HepG2 (cell line): ENCODE data around the gene MRPL30. TPM values are rescaled to one million over a fixed set of nuclear protein-coding genes. Genes with fewer than 3 reads are reported as not detected.

Experiments used
- HOXD1 ChIP-seq: sonication (generic); formaldehyde crosslinking; IDR thresholded peaks from 2 replicates; pipeline ENCODE4 v1.5.0; 2020; ENCODE audit warnings: missing genetic modification reagents
- LCORL ChIP-seq, 2 experiments: fragments of 450-650 bp in 1 of 2; sonication (generic) in 1 of 2; formaldehyde crosslinking in 1 of 2; IDR thresholded peaks; 2 replicates each; pipeline versions ENCODE4 v1.5.0 to v1.6.1; 2017 to 2020; ENCODE audit warnings: antibody characterized with exemption in 1 of 2, missing genetic modification reagents in 1 of 2
- MAZ ChIP-seq, 2 experiments: sonication (generic) in 1 of 2; formaldehyde crosslinking in 1 of 2; IDR thresholded peaks; 2 replicates each; pipeline versions ENCODE4 v1.5.0 to v1.6.1; 2012 to 2020; ENCODE audit warnings: low read depth in 2 of 2, mild to moderate bottlenecking in 2 of 2, borderline replicate concordance in 1 of 2, improper control_type of control experiment in 1 of 2, low read length in 1 of 2, missing genetic modification reagents in 1 of 2, moderate library complexity in 1 of 2
- SMARCC2 ChIP-seq: fragments of 450-650 bp; IDR thresholded peaks from 2 replicates; pipeline ENCODE4 v1.6.1; 2017; ENCODE audit warnings: antibody characterized with exemption, mild to moderate bottlenecking
- ZNF274 ChIP-seq: sonication (generic); formaldehyde crosslinking; IDR thresholded peaks from 2 replicates; pipeline ENCODE4 v1.5.1; 2020; ENCODE audit warnings: mild to moderate bottlenecking, missing genetic modification reagents
- ZNF354B ChIP-seq: sonication (generic); formaldehyde crosslinking; IDR thresholded peaks from 2 replicates; pipeline ENCODE4 v1.8.0; 2022; ENCODE audit warnings: mild to moderate bottlenecking, missing genetic modification reagents
- ZNF775 ChIP-seq: sonication (generic); formaldehyde crosslinking; IDR thresholded peaks from 2 replicates; pipeline ENCODE4 v1.4.0; 2020; ENCODE audit warnings: missing genetic modification reagents, mild to moderate bottlenecking, moderate library complexity, borderline replicate concordance
- polyA plus RNA-seq, 8 experiments: library from polyadenylated mRNA; depleted of rRNA in 3 of 8; stranded (reverse) in 7 of 8; unstranded in 1 of 8; fragments of >200 nt; fragmentation: Illumina TruSeq in 4 of 8; extraction: Trizol in 4 of 8; gene quantifications; 2 replicates each; pipeline versions ENCODE4 v1.2.1 to v1.2.3, GENCODE V29; 2011 to 2016; ENCODE audit warnings: low read depth in 4 of 8, missing spikeins in 1 of 8, mixed read lengths in 1 of 8; ENCODE audit not compliant: insufficient read depth in 1 of 8
- total RNA-seq, 5 experiments: library from RNA; depleted of rRNA; stranded (reverse); fragments of >200 nt; fragmentation: Illumina TruSeq; extraction: Trizol; gene quantifications; 2 replicates each; pipeline ENCODE4 v1.2.3, GENCODE V29; 2016; ENCODE audit warnings: low read depth in 1 of 5
- TF ChIP-seq, protein P1 (sequence below): sonication (generic); formaldehyde crosslinking; IDR thresholded peaks from 2 replicates; pipeline ENCODE4 v1.5.0; 2020; ENCODE audit warnings: mild to moderate bottlenecking, missing genetic modification reagents, borderline replicate concordance
- TF ChIP-seq, protein P2 (sequence below), 2 experiments: sonication (generic) in 1 of 2; formaldehyde crosslinking in 1 of 2; IDR thresholded peaks; 2 replicates each; pipeline versions ENCODE4 v1.4.0 to v1.6.1; 2016 to 2020; ENCODE audit warnings: borderline replicate concordance in 1 of 2, low read depth in 1 of 2, mild to moderate bottlenecking in 1 of 2, missing genetic modification reagents in 1 of 2
- TF ChIP-seq, protein P3 (sequence below): sonication (generic); formaldehyde crosslinking; IDR thresholded peaks from 2 replicates; pipeline ENCODE4 v1.5.1; 2020; ENCODE audit warnings: mild to moderate bottlenecking, moderate library complexity, missing genetic modification reagents

The MRPL30 gene
- total and polyA plus RNA-seq, 2 of the 13 experiments (the other 11 are each of a cell fraction or from before 2014, with no cell fraction given) = 30.2 to 75.3 TPM

DNA sequence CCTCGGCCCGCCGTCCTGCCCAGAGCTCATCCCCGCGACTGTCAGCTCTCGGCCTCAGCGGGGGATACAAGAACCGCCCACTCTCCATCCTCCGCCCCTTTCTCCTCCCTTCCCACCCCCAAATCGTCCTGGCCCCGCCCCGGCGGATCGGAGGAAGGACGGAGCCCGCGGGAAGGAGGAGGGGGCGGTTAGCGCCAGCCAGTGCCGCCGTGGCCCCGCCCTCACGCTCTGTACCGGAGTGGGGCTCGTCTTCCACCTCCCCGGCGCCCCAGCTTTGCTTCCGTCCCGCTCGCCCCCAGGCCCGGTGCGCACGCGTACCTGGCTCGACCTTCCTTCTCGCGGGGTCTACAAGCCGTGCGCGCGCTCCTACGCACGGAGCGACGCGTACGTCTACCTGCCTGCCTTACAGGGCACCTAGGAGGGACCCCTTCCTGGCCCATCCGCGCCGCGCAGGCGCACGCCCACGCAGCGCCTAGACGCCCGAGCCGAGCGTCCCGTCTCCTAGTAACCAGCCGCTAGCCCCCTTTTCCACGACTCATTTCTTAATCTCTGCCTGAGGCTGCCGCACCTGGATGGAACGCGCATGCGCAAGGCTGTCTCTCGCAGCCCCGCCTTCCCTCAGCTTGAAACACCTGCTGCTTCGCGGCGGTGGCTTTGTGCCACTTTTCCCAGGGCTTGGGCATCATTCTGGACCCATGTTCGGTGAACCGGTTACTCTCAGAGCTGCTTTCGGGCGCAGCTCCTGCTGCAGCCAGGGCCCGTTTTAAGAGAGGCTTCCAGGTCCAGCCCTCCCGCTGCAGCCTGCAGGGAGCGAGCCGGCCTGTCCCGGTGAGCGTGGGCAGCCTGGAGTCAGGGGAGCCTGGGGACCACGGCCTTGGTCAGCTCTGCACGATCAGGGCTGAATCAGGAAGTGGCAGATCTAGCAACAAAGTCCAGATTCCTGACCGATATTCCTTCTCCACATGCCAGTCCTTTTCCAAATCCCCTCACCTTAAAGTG is 39.6 kb upstream of the MRPL30 start, which contains the start of gene C2orf15 (continued):
- TF ChIP-seq MAZ (IDR thresholded peaks at IDR 0.05; ENCODE audit: borderline replicate concordance, low read depth, low read length) (peak; percentile 92), MAZ (CRISPR knock-in tag; IDR thresholded peaks at IDR 0.05; ENCODE audit: low read depth) (peak; percentile 95), ZNF274 (CRISPR knock-in tag) (peak; percentile 43; the same call in 1 of the 2 replicates), LCORL (IDR thresholded peaks at IDR 0.05) (no peak), LCORL (CRISPR knock-in tag; IDR thresholded peaks at IDR 0.05) (peak; percentile 80), ZNF354B (CRISPR knock-in tag) (no peak), SMARCC2 (no peak), HOXD1 (CRISPR knock-in tag) (peak; percentile 79; the same call in 1 of the 2 replicates), ZNF775 (no peak)
- TF ChIP-seq, protein P1, sequence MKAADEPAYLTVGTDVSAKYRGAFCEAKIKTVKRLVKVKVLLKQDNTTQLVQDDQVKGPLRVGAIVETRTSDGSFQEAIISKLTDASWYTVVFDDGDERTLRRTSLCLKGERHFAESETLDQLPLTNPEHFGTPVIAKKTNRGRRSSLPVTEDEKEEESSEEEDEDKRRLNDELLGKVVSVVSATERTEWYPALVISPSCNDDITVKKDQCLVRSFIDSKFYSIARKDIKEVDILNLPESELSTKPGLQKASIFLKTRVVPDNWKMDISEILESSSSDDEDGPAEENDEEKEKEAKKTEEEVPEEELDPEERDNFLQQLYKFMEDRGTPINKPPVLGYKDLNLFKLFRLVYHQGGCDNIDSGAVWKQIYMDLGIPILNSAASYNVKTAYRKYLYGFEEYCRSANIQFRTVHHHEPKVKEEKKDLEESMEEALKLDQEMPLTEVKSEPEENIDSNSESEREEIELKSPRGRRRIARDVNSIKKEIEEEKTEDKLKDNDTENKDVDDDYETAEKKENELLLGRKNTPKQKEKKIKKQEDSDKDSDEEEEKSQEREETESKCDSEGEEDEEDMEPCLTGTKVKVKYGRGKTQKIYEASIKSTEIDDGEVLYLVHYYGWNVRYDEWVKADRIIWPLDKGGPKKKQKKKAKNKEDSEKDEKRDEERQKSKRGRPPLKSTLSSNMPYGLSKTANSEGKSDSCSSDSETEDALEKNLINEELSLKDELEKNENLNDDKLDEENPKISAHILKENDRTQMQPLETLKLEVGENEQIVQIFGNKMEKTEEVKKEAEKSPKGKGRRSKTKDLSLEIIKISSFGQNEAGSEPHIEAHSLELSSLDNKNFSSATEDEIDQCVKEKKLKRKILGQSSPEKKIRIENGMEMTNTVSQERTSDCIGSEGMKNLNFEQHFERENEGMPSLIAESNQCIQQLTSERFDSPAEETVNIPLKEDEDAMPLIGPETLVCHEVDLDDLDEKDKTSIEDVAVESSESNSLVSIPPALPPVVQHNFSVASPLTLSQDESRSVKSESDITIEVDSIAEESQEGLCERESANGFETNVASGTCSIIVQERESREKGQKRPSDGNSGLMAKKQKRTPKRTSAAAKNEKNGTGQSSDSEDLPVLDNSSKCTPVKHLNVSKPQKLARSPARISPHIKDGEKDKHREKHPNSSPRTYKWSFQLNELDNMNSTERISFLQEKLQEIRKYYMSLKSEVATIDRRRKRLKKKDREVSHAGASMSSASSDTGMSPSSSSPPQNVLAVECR (CRISPR knock-in tag) = peak; percentile 97
- TF ChIP-seq, protein P2, sequence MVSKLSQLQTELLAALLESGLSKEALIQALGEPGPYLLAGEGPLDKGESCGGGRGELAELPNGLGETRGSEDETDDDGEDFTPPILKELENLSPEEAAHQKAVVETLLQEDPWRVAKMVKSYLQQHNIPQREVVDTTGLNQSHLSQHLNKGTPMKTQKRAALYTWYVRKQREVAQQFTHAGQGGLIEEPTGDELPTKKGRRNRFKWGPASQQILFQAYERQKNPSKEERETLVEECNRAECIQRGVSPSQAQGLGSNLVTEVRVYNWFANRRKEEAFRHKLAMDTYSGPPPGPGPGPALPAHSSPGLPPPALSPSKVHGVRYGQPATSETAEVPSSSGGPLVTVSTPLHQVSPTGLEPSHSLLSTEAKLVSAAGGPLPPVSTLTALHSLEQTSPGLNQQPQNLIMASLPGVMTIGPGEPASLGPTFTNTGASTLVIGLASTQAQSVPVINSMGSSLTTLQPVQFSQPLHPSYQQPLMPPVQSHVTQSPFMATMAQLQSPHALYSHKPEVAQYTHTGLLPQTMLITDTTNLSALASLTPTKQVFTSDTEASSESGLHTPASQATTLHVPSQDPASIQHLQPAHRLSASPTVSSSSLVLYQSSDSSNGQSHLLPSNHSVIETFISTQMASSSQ (IDR thresholded peaks at IDR 0.05; ENCODE audit: low read depth) = no peak
- TF ChIP-seq, protein P2 (CRISPR knock-in tag; IDR thresholded peaks at IDR 0.05; ENCODE audit: borderline replicate concordance) = peak; percentile 75; the same call in 1 of the 2 replicates
- TF ChIP-seq, protein P3, sequence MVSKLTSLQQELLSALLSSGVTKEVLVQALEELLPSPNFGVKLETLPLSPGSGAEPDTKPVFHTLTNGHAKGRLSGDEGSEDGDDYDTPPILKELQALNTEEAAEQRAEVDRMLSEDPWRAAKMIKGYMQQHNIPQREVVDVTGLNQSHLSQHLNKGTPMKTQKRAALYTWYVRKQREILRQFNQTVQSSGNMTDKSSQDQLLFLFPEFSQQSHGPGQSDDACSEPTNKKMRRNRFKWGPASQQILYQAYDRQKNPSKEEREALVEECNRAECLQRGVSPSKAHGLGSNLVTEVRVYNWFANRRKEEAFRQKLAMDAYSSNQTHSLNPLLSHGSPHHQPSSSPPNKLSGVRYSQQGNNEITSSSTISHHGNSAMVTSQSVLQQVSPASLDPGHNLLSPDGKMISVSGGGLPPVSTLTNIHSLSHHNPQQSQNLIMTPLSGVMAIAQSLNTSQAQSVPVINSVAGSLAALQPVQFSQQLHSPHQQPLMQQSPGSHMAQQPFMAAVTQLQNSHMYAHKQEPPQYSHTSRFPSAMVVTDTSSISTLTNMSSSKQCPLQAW (CRISPR knock-in tag) = peak; percentile 92
